ENCODE data around the gene LRRN2.

- TF ChIP-seq CTCF (IDR thresholded peaks at IDR 0.05) (no peak), POLR2A (IDR thresholded peaks at IDR 0.05) (no peak)
These were observed 62.1 kb downstream of the LRRN2 start for GRCh38 chr1:204623365-204623893.

Data from lower leg skin (tissue), 3 donors.